GM19328 (cell line): ENCODE data around the gene CEP85L.
"Not testable (repeated sequence)": the region's sequence is repeated elsewhere in the genome, so short reads cannot be mapped to it uniquely, and the experiment has no call there.

Experiments used
- ATAC-seq: cut with Tn5 transposase; IDR thresholded peaks from one replicate; pipeline ENCODE4 v1.9.1; 2021; ENCODE audit warnings: mild to moderate bottlenecking, moderate library complexity; ENCODE audit not compliant: unreplicated experiment

CEP85L gene

GRCh38 chr6:118436482-118436881 lies 214.9 kb downstream of the CEP85L start:
- no peak for ATAC-seq

- ATAC-seq: not testable (repeated sequence)
Observed at GRCh38 chr6:118434147-118434546, 217.2 kb downstream of the CEP85L start.

- not testable (repeated sequence) for ATAC-seq
Observed at GRCh38 chr6:118421312-118421711, 230.1 kb downstream of the CEP85L start.

- no peak for ATAC-seq
Observed at GRCh38 chr6:118419448-118420394, 231.7 kb downstream of the CEP85L start.
